Measurements from ENCODE around the gene ZNF184.

ZNF184 gene

DNA sequence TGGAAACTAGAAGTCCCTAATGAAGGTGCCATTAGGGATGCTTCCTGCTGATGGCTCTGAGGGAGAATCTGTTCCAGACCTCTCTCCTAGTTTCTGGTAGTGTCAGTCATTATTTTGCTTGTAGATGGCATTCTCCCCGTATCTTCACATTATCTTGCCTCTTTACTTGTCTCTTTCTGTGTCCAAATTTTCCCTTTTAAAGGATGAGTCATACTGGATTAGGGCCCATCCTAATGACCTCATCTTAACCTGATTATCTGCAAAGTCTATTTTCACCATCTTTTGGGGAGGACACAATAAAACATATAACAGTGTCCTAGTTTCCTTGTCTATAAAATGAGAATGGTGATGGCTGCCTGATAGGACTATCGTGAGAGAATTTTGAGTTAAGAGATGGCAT, 57.0 kb downstream of the ZNF184 start:
- no peak for DNase-seq (ENCODE audit: extremely low read depth, low read depth)
- TF ChIP-seq, protein P1, sequence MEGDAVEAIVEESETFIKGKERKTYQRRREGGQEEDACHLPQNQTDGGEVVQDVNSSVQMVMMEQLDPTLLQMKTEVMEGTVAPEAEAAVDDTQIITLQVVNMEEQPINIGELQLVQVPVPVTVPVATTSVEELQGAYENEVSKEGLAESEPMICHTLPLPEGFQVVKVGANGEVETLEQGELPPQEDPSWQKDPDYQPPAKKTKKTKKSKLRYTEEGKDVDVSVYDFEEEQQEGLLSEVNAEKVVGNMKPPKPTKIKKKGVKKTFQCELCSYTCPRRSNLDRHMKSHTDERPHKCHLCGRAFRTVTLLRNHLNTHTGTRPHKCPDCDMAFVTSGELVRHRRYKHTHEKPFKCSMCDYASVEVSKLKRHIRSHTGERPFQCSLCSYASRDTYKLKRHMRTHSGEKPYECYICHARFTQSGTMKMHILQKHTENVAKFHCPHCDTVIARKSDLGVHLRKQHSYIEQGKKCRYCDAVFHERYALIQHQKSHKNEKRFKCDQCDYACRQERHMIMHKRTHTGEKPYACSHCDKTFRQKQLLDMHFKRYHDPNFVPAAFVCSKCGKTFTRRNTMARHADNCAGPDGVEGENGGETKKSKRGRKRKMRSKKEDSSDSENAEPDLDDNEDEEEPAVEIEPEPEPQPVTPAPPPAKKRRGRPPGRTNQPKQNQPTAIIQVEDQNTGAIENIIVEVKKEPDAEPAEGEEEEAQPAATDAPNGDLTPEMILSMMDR (IDR thresholded peaks at IDR 0.05; ENCODE audit: low read depth, low read length) = no peak

DNA sequence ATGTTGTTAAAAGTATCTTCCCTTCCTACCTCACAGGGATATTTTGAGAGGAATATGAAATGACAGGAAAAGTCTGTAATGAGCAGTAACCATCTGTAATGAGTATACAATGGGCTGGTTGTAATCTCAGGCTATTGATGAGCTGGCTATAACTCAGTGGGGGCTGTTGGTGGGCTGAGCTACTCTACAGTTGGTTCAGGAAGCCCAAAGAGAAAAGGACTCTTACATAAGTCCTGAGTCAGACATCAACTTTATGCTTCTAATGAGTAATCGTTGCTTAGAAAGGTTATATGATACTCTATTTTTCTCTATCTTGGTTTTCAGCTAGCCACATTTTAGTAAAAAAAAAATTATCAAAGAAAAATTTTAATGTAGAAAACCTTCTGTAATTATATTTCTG, 57.9 kb downstream of the ZNF184 start:
- TF ChIP-seq, protein P1 (IDR thresholded peaks at IDR 0.05; ENCODE audit: low read depth, low read length) = no peak
- DNase-seq (ENCODE audit: extremely low read depth, low read depth) = no peak

DNA sequence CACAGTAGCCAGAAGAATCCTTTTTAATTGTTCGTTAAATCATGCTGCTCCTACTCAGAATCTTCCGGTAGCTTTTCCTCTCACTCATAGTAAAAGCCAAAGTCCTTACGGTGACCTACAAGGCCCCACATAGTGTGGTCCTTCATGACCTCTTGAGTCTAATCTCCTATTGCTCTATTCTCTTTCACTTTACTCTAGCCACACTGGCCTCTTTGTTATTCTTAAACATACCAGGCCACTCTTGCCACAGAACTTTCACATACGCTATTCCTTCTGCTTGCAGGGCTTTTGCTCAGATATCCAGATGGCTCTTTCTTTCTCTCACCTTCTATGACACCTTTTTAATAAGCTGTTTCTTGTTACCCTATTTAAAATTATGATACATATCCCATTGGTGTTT, 58.6 kb downstream of the ZNF184 start:
- no peak for DNase-seq (ENCODE audit: extremely low read depth, low read depth)
- TF ChIP-seq, protein P1 (IDR thresholded peaks at IDR 0.05; ENCODE audit: low read depth, low read length) = no peak

DNA sequence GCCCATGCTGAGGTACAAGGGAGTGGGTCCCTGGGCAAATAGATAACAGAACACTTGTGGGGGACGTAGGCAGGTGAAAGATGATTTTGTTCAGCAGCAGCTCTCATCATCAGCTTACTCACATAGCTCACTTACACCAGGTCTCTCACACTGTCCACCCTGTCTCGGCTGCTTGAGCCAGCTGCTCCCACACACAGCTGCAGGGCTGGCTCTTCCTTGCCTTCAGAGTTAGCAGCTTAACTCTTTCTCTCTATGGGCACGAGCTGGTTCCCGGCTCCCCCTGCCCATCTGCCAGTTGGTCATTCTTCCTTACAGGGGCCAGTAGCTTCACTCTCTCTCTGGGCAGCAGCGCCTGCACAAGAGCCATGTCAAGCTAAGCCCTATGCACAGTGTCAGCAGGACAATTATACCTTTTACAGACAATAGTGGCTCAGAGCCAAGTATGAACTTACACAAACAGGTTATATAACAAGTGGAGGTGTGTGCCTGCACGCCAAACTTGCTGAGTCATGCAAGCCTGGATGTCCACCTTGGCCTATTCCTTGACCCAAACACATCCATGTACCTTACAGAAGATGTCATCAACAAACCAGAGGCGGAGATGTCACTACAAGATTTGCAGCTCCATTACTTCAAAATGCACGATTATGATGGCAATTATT, 65.6 kb downstream of the ZNF184 start:
- DNase-seq (ENCODE audit: extremely low read depth, low read depth) = no peak
- TF ChIP-seq, protein P1 (IDR thresholded peaks at IDR 0.05; ENCODE audit: low read depth, low read length) = no peak

DNA sequence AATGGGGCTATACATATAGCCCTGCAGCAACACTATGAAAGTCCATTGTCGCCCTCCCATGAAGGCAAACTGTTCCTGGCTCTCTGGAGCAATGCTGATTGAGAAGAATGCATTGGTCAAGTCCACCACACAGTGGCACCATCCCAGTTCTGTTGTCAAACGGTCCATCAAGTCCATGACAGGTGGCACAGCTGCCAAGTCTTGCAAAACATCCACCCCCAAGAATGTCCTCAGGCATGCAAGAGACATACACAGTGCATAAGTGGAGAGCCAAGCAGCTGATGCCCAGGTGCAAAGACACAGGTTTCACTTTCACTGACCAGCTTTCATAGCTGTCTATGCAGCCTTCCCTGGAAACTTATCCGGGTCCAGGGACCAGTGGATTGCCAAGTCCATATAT, 66.8 kb downstream of the ZNF184 start:
- TF ChIP-seq, protein P1 (IDR thresholded peaks at IDR 0.05; ENCODE audit: low read depth, low read length) = no peak
- DNase-seq (ENCODE audit: extremely low read depth, low read depth) = no peak

DNA sequence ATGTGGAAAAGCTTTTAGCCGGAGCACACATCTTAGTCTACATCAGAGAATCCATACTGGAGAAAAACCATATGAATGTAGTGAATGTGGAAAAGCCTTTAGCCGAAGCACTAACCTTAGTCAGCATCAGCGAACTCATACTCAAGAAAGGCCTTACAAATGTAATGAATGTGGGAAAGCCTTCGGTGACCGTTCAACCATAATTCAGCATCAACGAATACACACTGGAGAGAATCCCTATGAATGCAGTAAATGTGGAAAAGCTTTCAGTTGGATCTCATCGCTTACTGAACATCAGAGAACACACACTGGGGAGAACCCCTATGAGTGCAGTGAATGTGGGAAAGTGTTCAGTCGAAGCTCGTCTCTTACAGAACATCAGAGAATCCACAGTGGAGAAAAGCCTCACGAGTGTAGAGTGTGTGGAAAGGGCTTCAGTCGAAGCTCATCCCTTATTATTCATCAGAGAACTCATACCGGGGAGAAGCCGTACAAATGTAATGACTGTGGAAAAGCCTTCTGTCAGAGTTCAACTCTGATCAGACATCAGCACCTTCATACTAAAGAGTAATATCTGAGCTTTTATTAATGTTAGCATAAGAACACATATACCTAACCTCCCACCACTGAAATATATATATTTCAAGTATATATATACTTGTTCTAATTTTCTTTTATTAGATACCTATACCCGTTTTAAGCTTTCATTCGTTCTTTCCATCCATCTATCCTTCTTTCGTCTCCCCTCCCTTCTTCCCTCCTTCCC, 71.8 kb downstream of the ZNF184 start:
- TF ChIP-seq, protein P1 (IDR thresholded peaks at IDR 0.05; ENCODE audit: low read depth, low read length) = no peak

More for the DNA sequence above, 71.8 kb downstream of the ZNF184 start:
- DNase-seq (ENCODE audit: extremely low read depth, low read depth) = no peak
